SK-N-SH (cell line): ENCODE results near the gene FAM131C. TPM values are rescaled to one million over a fixed set of nuclear protein-coding genes. Genes with fewer than 3 reads are reported as not detected.
"Not testable (repeated sequence)": the region's sequence is repeated elsewhere in the genome, so short reads cannot be mapped to it uniquely, and the experiment has no call there.

Experiments
- CTCF ChIA-PET: fragments of 300-600, 350-600 bp; formaldehyde crosslinking; extraction: SDS; loops from one replicate; lab custom pipeline; 2021; lab: Yijun Ruan, JAX
- POLR2A ChIA-PET: fragments of 350-600 bp; sonication (Branson Sonifier 250); formaldehyde crosslinking; extraction: SDS; loops from one replicate; lab custom pipeline; 2020; ENCODE audit warnings: antibody characterized with exemption, inconsistent platforms; lab: Yijun Ruan, JAX
- DNase-seq: peaks from one replicate; pipeline ENCODE4 v3.0.0; 2012
- H2AFZ ChIP-seq: fragments of 200-600 bp; sonication (generic); 2 replicates; pipeline ENCODE4 v1.8.1; 2016; ENCODE audit warnings: antibody characterized with exemption, mild to moderate bottlenecking, low read depth
- H3F3A ChIP-seq: fragments of 200-600 bp; sonication (generic); replicated peaks from 2 replicates; pipeline ENCODE3; 2016; ENCODE audit warnings: antibody characterized with exemption, mild to moderate bottlenecking; ENCODE audit not compliant: insufficient read depth
- H3K27ac ChIP-seq, 2 experiments: fragments of 200-500 bp in 1 of 2; fragments of 200-600 bp in 1 of 2; sonication (Bioruptor generic) in 1 of 2; sonication (generic), shearing (Covaris generic) in 1 of 2; 2 replicates each; pipeline versions ENCODE4 v1.5.1 to v1.6.1; 2014 to 2016; ENCODE audit warnings: low read depth in 2 of 2, inconsistent platforms in 1 of 2, low read length in 1 of 2, mild to moderate bottlenecking in 1 of 2, mixed read lengths in 1 of 2
- H3K27me3 ChIP-seq: fragments of 200-600 bp; sonication (generic), shearing (Covaris generic); 2 replicates; pipeline ENCODE4 v1.6.1; 2016; ENCODE audit warnings: mixed run types; ENCODE audit not compliant: insufficient read depth
- H3K36me3 ChIP-seq, 2 experiments: fragments of 200-500 bp in 1 of 2; fragments of 200-600 bp in 1 of 2; sonication (Bioruptor generic) in 1 of 2; sonication (generic) in 1 of 2; replicated peaks in 1 of 2; 2 replicates each; pipeline versions ENCODE3 to v1.5.1; 2014 to 2016; ENCODE audit warnings: low read length in 1 of 2, mild to moderate bottlenecking in 1 of 2; ENCODE audit not compliant: insufficient read depth in 2 of 2, control insufficient read depth in 1 of 2
- H3K4me1 ChIP-seq, 2 experiments: fragments of 200-500 bp in 1 of 2; fragments of 200-600 bp in 1 of 2; sonication (Bioruptor generic) in 1 of 2; sonication (generic), shearing (Covaris generic) in 1 of 2; 2 replicates each; pipeline versions ENCODE4 v1.5.1 to v1.6.1; 2014 to 2016; ENCODE audit warnings: low read depth in 1 of 2, low read length in 1 of 2, mixed run types in 1 of 2; ENCODE audit not compliant: insufficient read depth in 2 of 2, control insufficient read depth in 1 of 2
- H3K4me2 ChIP-seq: fragments of 200-600 bp; sonication (generic), shearing (Covaris generic); 2 replicates; pipeline ENCODE4 v1.6.1; 2017; ENCODE audit warnings: mixed run types
- H3K4me3 ChIP-seq, 2 experiments: fragments of 200-500 bp in 1 of 2; fragments of 200-600 bp in 1 of 2; sonication (Bioruptor generic) in 1 of 2; sonication (generic), shearing (Covaris generic) in 1 of 2; 2 replicates each; pipeline versions ENCODE4 v1.5.1 to v1.8.1; 2014 to 2016; ENCODE audit warnings: low read depth in 2 of 2, inconsistent platforms in 1 of 2, low read length in 1 of 2, mild to moderate bottlenecking in 1 of 2, mixed read lengths in 1 of 2, moderate library complexity in 1 of 2
- H3K79me2 ChIP-seq: fragments of 200-600 bp; sonication (generic); 2 replicates; pipeline ENCODE4 v1.8.1; 2017; ENCODE audit warnings: mild to moderate bottlenecking; ENCODE audit not compliant: insufficient read depth
- H3K9ac ChIP-seq: fragments of 200-600 bp; sonication (generic); 2 replicates; pipeline ENCODE4 v1.6.1; 2017; ENCODE audit warnings: mixed run types
- H3K9me2 ChIP-seq: fragments of 200-600 bp; sonication (generic); 2 replicates; pipeline ENCODE4 v1.6.1; 2017; ENCODE audit warnings: mixed run types
- H3K9me3 ChIP-seq: fragments of 200-600 bp; sonication (generic); 2 replicates; pipeline ENCODE4 v1.6.1; 2017; ENCODE audit warnings: mixed run types, mild to moderate bottlenecking, moderate library complexity
- H4K20me1 ChIP-seq: fragments of 200-600 bp; sonication (generic); 2 replicates; pipeline ENCODE4 v1.6.1; 2017; ENCODE audit warnings: mild to moderate bottlenecking, mixed run types; ENCODE audit not compliant: insufficient read depth
- CHD2 ChIP-seq: fragments of 150-350 bp; IDR thresholded peaks from 2 replicates; pipeline ENCODE4 v1.6.1; 2018; ENCODE audit warnings: low read length; ENCODE audit not compliant: partially characterized antibody
- ELF1 ChIP-seq: IDR thresholded peaks from 2 replicates; pipeline ENCODE4 v1.4.0; 2012
- EP300 ChIP-seq, 2 experiments: IDR thresholded peaks; 2 replicates each; pipeline versions ENCODE4 v1.4.0 to v1.6.1; 2012; ENCODE audit warnings: borderline replicate concordance in 1 of 2, low read depth in 1 of 2, low read length in 1 of 2
- EZH2phosphoT487 ChIP-seq: fragments of 200-600 bp; sonication (generic); IDR thresholded peaks from 2 replicates; pipeline ENCODE4 v1.6.1; 2017; ENCODE audit warnings: low read depth, mixed run types, mild to moderate bottlenecking, antibody characterized with exemption, moderate library complexity, borderline replicate concordance
- FOSL2 ChIP-seq: IDR thresholded peaks from 2 replicates; pipeline ENCODE4 v1.4.0; 2012; ENCODE audit warnings: low read depth, mild to moderate bottlenecking, moderate library complexity, borderline replicate concordance
- GATA2 ChIP-seq: sonication (generic); formaldehyde crosslinking; IDR thresholded peaks from 2 replicates; pipeline ENCODE4 v1.5.0; 2020; ENCODE audit warnings: mild to moderate bottlenecking, missing genetic modification reagents
- JUND ChIP-seq: IDR thresholded peaks from 2 replicates; pipeline ENCODE4 v1.4.0; 2012
- NRF1 ChIP-seq: IDR thresholded peaks from 2 replicates; pipeline ENCODE4 v1.6.1; 2012; ENCODE audit warnings: low read depth, mild to moderate bottlenecking, low read length
- POLR2AphosphoS5 ChIP-seq: IDR thresholded peaks from 2 replicates; pipeline ENCODE4 v1.6.1; 2012; ENCODE audit warnings: low read depth, low read length
- RCOR1 ChIP-seq: fragments of 150-350 bp; IDR thresholded peaks from 2 replicates; pipeline ENCODE4 v1.6.1; 2017; ENCODE audit warnings: antibody characterized with exemption, low read length
- RXRA ChIP-seq: IDR thresholded peaks from 2 replicates; pipeline ENCODE4 v1.4.0; 2012; ENCODE audit warnings: low read depth, mild to moderate bottlenecking, borderline replicate concordance
- SMC3 ChIP-seq: IDR thresholded peaks from 2 replicates; pipeline ENCODE4 v1.6.1; 2012; ENCODE audit warnings: low read depth, low read length, improper control_type of control experiment
- TAF1 ChIP-seq: IDR thresholded peaks from 2 replicates; pipeline ENCODE4 v1.6.1; 2012; ENCODE audit warnings: low read depth, mild to moderate bottlenecking, low read length, moderate library complexity, borderline replicate concordance
- TCF12 ChIP-seq: IDR thresholded peaks from 2 replicates; pipeline ENCODE4 v1.4.0; 2012
- USF2 ChIP-seq: fragments of 150-350 bp; IDR thresholded peaks from 2 replicates; pipeline ENCODE4 v1.6.1; 2017; ENCODE audit warnings: antibody characterized with exemption, low read length, low read depth, borderline replicate concordance
- WGBS: methylation state at CpG from one replicate; pipeline ENCODE4 v1.1.6; 2017; ENCODE audit warnings: low lambda C conversion rate; 5-methylcytosine and 5-hydroxymethylcytosine counted together
- polyA plus RNA-seq, 3 experiments: library from polyadenylated mRNA; depleted of rRNA; stranded (reverse); fragments of >200 nt; gene quantifications; 2 replicates each; pipeline ENCODE4 v1.2.3, GENCODE V29; 2012
- TF ChIP-seq, protein P1 (sequence below): IDR thresholded peaks from 2 replicates; pipeline ENCODE4 v1.4.0; 2012; ENCODE audit warnings: low read depth, borderline replicate concordance
- TF ChIP-seq, protein P2 (sequence below): IDR thresholded peaks from 2 replicates; pipeline ENCODE4 v1.4.0; 2012; ENCODE audit warnings: low read depth, borderline replicate concordance
- TF ChIP-seq, protein P3 (sequence below): fragments of 150-350 bp; IDR thresholded peaks from 2 replicates; pipeline ENCODE4 v1.6.1; 2016; ENCODE audit warnings: mild to moderate bottlenecking, low read depth, low read length

Gene FAM131C
- polyA plus RNA-seq, 1 of the 3 experiments (the other 2 are of a cell fraction): 1.6 TPM

- POLR2A ChIA-PET: not testable (repeated sequence)
- WGBS: 93% methylated on average over 6 of the region's 13 CpGs
Observed at GRCh38 chr1:16029003-16029268, 44.5 kb downstream of the FAM131C start.

DNA sequence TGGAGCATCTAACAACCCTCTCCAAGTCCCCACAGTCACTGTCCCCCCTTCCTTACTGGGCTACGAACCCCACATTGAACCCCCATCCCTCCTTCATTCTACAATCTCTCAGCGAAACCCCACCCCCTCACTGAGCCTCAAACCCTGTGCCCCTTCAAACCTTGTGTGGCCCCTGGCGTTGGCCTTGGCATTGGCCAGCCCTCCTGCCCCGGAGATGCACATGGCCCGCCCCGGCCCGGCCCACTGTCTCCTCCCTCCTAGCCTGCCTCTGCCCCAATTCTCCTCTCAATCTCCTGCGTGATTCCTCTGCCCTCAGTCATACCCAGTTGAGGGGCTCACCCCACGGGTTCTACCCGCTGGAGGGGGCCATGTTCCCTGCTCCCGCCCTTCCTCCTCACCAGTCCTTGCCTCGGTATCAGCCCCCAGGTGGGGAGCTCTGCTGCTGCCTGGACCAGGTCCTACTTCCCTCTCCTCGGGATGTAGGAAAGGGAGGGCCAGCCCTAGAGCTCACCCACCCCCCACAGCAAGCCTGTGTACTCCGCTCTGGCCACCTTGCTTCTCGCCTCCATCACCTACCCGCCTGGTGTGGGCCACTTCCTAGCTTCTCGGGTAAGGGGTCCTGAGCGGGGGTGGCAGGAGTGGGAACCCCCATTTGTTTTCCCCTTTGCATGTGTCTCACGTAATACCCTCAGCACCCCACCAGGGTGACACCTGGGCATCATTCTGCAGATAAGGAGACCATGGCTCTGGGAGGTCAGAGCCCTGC lies 45.0 kb downstream of the FAM131C start:
- H3K4me1 ChIP-seq: peaks cover 0 to 11% of the 10 kb centered on the region in 2 experiments; a peak in 1 of 4 replicates
- CTCF ChIA-PET: no interaction called here

More at GRCh38 chr1:16029003-16029268, 44.5 kb downstream of the FAM131C start:
- H3K9me2 ChIP-seq, H3F3A ChIP-seq, H2AFZ ChIP-seq, H3K27me3 ChIP-seq, H3K4me2 ChIP-seq, H3K4me3 ChIP-seq, H4K20me1 ChIP-seq, H3K9ac ChIP-seq, H3K9me3 ChIP-seq, H3K79me2 ChIP-seq, H3K27ac ChIP-seq, H3K36me3 ChIP-seq, DNase-seq: not testable (repeated sequence)
- CTCF ChIA-PET: interaction anchor here (5.8 kb wide), 1 partner anchor 20 kb away, joined by 44 read pairs; no protein-coding TSS in a partner anchor
- peaks cover 0 to 11% of the 10 kb centered on the region in 2 experiments; a peak in 1 of 4 replicates for H3K4me1 ChIP-seq

More for the DNA sequence above, 45.0 kb downstream of the FAM131C start:
- Histone ChIP-seq H3K9me3 (no peaks in the 10 kb centered on the region), H3K27ac (no peak overlapping the region), H4K20me1 (no peaks in the 10 kb centered on the region), H3K9ac (no peak overlapping the region), H3K4me2 (no peak overlapping the region), H2AFZ (no peak overlapping the region), H3K27me3 (no peaks in the 10 kb centered on the region), H3F3A (no peaks in the 10 kb centered on the region), H3K79me2 (no peaks in the 10 kb centered on the region), H3K36me3 (no peaks in the 10 kb centered on the region), H3K9me2 (no peaks in the 10 kb centered on the region), H3K4me3 (no peak overlapping the region)
- TF ChIP-seq, protein P1, sequence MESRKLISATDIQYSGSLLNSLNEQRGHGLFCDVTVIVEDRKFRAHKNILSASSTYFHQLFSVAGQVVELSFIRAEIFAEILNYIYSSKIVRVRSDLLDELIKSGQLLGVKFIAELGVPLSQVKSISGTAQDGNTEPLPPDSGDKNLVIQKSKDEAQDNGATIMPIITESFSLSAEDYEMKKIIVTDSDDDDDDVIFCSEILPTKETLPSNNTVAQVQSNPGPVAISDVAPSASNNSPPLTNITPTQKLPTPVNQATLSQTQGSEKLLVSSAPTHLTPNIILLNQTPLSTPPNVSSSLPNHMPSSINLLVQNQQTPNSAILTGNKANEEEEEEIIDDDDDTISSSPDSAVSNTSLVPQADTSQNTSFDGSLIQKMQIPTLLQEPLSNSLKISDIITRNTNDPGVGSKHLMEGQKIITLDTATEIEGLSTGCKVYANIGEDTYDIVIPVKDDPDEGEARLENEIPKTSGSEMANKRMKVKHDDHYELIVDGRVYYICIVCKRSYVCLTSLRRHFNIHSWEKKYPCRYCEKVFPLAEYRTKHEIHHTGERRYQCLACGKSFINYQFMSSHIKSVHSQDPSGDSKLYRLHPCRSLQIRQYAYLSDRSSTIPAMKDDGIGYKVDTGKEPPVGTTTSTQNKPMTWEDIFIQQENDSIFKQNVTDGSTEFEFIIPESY: no peak
- TF ChIP-seq EZH2phosphoT487 (no peak), RXRA (no peak), ELF1 (no peak), GATA2 (CRISPR knock-in tag) (no peak), USF2 (no peak), SMC3 (no peak), EP300 (IDR thresholded peaks at IDR 0.05; ENCODE audit: borderline replicate concordance in 1 of 2, low read depth in 1 of 2, low read length in 1 of 2) (no peak), FOSL2 (no peak), NRF1 (no peak), CHD2 (no peak), TAF1 (no peak), TCF12 (no peak), JUND (no peak), RCOR1 (no peak), POLR2AphosphoS5 (no peak)
- TF ChIP-seq, protein P2, sequence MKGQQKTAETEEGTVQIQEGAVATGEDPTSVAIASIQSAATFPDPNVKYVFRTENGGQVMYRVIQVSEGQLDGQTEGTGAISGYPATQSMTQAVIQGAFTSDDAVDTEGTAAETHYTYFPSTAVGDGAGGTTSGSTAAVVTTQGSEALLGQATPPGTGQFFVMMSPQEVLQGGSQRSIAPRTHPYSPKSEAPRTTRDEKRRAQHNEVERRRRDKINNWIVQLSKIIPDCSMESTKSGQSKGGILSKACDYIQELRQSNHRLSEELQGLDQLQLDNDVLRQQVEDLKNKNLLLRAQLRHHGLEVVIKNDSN: no peak
- TF ChIP-seq, protein P3, sequence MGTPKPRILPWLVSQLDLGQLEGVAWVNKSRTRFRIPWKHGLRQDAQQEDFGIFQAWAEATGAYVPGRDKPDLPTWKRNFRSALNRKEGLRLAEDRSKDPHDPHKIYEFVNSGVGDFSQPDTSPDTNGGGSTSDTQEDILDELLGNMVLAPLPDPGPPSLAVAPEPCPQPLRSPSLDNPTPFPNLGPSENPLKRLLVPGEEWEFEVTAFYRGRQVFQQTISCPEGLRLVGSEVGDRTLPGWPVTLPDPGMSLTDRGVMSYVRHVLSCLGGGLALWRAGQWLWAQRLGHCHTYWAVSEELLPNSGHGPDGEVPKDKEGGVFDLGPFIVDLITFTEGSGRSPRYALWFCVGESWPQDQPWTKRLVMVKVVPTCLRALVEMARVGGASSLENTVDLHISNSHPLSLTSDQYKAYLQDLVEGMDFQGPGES: no peak
- WGBS: 71% methylated on average over 19 of the region's 19 CpGs
- no peak for DNase-seq
- POLR2A ChIA-PET: no interaction called here
